Hematopoietic multipotent progenitor cell treated with erythropoietin and hydrocortisone succinate and interleukin-3 and kit ligand, for 4 days (in vitro differentiated cells): Measurements from ENCODE around the gene IL9.

Experiments used
- DNase-seq: peaks from one replicate; pipeline ENCODE4 v3.0.0-alpha.2; 2015

IL9 gene

DNA sequence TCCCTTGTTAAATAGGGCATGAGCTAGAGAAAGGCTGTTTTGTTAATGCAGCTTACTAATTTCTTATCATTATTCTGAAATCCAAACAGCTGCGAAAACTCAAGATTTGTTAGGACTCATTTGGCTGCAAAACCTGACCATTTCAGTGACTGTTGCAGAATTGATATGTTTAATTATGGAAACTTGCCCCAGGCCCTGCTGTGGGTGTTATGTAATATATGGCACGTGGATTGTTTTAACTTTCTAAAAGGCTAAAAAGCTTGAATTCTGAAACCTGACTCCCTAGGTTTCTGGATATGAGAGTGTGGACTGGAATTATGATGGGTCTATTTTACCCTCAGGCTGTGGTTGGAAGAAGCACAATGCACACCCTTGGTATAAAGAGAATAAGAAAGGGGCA lies 4.4 kb downstream of the IL9 start:
- no peak for DNase-seq

DNA sequence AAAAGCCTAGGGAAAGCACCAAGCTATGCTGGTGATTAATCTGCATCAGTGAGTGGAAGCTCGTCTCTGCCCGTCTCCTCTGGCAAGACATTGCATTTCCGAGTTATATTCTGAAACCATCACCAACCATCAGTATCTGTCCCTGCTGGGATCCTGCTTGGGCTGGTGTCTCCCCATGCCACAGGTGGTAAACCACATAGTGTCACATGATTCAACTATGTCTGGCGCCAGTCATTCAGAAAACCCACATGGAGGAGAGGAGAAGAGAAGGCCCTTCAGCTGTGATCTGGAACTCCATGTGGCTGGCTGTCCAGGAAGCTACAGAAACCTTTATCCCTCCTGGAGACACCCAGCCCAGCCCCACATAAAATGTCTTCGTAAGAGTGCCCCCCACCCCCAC lies 4.8 kb downstream of the IL9 start:
- DNase-seq: no peak

DNA sequence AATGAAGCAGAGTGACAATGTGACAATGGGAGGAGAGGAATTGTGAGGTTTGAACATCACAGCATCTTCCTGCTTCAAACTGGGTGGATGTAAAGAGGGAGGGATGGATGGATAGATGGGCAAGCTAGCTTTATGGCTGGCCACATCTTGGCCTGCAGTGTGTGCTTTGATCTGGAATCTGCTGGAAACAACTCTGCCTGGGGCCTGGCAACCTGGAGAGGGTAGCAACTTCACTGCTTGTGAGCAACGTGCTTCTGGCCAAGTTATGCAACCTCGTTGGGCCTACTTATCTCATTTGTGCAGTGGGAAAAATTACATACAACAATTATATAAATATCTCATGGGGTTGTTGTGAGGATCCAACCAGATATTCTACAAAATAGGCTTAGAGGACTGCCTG lies 5.3 kb downstream of the IL9 start:
- no peak for DNase-seq

DNA sequence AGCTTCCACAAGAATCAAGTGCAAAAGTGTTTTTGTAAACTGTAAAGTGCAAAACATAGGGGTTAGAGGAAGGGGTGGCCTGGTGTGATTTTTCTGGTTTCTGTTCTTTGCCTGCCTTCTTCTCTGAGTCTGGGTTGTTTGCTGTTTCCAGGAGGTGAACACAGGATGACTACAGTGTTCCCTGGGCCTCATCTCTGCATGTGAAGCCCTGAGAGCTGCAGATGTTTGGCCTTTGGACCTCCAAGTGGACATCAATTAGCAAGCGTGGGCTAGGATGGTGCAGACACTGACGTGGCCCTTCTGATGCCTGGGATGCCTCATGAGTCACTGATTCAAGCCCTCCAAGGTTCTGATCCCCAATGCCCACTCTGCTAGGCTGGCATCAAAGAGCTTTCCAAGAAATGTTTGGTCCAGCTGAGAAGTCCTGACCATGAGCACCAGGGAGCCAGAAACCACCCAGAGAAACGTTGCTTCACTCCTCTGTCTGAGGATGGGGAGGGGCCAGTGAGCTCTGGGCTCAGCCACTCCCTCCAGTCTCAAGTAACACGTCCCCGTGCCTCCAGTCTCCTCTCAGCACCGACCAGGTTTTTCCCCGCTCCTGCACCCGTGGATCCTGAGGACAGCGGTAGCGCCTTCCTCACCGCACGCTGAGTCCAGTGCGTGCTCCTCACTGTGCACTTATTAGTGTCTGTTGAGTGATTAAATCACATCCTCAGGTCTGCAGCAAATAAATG lies 7.6 kb downstream of the IL9 start:
- DNase-seq: no peak

DNA sequence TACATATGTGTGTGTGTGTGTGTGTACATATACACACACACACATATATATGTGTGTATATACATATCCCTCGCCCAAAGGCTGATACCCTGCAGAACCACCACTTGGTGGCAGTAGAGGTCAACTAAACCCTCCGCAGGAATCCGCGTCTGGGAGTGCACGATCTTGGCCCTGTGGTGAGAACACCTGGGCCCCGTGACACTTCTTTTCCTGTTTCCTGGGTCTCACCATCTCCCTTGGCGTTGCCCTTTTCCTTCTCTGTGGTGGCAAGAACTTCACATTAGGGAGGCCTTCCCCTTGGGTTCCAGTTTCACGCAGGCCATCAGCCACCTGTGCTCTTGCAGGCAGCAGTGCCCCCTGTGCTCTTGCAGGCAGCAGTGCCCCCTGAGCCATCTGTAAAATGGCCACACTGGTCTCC lies 8.2 kb downstream of the IL9 start:
- peak; percentile 82 for DNase-seq

DNA sequence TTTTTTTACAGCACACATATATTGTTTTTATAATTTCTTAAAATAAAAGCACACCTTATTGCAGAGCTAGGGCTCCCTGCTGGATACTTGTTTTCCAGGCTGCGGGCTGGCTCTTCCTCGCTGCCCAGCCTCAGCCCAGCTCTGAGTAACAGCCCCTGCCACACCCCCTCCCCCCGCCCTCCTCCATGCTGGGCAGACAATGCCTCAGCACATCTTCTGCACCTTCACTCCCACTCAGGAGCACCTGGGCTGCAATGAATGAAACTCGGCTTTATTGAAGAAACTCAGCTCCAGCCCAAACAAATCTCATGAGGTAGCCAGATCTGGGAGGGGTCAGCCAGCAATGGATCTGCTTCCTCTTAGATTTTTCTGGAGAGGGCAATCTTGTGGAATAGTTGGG lies 9.5 kb downstream of the IL9 start:
- no peak for DNase-seq

DNA sequence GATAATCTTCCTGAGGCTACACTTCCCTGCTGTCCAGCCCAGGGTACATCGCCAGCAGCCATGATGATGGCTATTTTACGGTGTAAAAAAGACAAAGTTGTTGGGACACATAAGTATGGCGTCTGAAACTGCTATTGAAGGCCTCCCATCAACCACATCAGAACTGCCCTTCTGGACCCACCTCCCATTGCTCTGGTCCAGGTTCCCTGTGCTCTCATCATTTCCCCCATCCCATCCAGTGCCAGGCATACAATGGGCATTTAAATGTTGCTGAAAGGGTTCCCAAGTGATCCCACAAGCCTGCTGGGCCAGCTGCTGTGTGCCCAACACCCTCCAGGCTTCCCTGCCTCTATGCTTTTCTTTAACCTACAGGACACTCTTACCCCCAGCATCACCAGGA lies 10.6 kb downstream of the IL9 start:
- DNase-seq: no peak

DNA sequence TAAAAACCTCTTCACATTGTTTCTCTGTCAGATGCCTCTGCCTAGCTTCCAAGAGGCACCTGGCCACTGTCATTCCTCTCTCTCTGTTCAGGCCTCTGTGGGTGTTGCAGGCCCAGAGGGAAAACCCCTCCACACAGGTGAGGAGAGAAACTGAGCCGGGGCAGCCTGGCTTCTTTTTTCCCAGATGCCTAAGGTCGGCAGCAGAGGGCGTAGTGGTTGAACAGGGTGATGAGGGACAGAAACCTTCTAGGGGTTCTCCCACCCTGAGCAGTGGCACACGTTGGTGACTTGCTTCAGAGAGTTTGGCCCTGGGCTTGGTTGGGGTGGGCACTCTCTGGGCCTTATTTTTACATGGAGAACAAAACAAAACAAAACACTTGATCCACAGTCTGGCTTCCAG lies 12.2 kb downstream of the IL9 start:
- no peak for DNase-seq

DNA sequence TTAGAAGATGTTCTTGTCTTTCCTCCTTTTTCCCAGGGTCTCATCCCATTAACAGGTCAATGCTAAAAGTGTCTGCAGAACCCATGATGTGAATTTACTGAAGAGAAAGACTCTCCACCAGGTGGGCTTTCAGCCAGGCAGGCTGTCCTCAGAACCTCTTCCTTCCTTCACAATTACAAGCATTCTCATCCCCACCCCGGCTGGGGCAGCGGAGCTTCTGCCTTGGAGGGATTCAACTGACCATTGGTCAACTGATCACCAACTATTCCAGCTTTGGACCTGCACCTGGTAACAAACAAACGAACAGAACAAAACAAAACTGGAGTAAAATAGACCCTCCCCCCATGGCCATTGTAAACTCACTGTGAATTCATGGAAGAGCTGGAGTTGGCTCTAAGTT lies 12.6 kb downstream of the IL9 start:
- DNase-seq: no peak

DNA sequence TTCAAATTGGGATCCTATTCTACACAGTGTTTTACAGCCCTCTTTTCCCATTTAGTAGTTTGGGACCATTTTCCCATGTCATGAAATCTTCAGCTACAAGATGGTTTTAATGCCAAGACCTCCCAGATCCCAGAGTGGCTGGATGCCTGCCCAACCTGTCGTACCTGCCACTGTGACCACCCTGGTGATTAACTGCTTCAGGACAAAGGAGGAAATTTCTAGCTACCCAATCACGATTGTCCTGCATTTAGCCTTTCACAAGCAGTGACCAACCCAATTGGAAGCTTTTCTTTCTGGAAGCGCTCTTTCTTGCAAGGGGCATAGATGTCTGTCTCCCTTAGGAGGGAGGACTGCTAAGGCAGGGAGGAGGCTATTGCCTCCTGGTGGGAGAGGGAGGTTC lies 13.8 kb downstream of the IL9 start:
- no peak for DNase-seq

DNA sequence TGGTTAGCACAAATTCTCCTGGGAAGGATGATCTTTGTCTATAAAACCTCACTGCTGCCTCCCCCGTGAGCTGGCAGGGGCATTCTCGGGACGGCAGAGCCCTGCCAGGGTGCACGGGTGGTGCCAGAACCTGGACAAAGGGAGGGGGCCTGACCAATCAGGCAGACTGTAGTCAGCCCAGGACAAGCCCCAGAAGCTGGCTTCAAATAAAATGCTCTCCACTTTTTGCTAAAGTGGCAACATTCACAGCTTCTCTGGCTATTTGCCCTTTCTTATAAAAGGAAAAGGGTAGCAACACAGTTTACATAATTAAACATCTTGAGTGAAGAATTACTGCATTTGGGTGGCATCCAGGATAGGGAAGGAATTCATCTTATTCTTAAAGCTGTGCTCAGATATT lies 14.4 kb downstream of the IL9 start:
- no peak for DNase-seq

DNA sequence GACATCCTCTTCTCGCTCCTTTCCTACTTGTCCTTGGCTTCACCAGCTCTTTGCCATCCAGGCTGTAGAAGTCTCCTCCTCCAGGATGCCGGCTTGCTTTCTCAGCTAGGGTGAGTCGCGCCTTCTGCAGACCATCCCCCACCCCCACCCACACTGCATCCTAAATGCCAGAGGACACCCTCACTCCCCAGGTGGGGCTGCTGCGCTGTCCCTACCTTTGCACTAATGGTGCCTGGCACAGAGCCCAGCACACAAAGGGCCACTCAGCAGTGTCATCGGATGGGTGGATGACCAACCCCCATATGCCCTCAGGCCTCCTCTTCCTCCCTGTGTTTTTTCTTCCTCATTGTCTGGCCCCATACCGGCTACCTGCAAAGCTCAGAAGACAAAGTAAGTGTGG lies 14.8 kb downstream of the IL9 start:
- no peak for DNase-seq

DNA sequence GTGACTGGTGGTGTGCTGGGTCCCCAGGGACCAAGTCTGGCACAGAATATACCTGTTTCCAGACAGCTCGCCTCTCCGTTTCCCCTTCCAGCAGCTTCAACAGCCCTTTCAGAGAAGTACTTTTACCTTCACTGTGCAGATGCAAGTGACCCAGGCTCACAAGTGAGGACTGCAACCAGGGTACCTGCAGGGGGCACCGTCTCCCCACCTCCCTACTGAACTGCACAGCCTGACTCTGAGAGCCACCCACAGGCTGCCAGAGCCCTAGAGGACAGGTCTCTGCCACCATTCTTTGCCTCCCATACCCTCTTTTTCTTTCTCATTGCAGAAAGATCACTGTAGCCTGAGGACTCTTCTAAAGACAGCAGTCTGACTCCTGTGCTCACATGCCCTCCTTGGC lies 15.4 kb downstream of the IL9 start:
- DNase-seq: peak; percentile 57

DNA sequence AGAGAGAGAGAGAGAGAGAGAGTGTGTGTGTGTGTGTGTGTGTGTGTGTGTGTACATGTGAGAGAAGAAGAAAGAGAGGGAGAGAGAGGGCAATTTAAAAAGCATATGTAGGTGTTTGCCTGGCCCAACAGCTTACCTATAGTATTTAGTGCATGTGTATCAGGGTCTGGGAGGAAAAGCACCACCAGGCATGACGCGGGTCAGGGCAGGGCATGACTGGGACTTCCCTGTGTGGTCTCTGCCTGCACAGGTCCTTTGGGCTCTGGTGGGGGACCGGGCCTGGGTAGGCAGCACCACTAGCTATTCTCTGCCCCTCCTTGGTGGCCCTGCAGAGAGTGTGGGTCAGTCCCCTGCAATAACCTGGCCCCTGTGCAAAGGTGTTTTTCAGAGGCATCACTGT lies 16.1 kb downstream of the IL9 start:
- no peak for DNase-seq

DNA sequence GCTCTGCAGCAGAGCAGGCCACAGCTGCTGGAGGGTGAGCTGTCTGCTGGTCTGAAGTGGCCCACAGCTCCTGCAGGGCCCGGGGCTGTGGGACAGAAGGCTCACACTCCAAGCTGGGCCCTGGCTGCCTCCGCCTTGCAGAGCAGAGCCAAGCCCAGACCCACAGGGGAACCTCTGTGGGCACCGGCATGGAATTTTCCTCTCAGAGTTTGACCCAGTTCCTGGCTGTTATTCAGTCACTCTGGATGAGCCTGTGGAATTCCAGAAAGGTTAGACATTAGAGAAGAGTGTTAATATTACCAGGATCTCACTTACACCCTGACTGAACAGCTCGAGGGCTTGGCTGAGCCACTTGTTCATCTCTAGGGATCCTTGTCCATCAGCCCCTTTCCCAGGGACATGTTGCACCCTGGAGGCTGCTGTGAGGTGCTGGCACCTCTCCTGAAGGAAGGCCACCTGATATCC lies 17.5 kb downstream of the IL9 start:
- DNase-seq: no peak

DNA sequence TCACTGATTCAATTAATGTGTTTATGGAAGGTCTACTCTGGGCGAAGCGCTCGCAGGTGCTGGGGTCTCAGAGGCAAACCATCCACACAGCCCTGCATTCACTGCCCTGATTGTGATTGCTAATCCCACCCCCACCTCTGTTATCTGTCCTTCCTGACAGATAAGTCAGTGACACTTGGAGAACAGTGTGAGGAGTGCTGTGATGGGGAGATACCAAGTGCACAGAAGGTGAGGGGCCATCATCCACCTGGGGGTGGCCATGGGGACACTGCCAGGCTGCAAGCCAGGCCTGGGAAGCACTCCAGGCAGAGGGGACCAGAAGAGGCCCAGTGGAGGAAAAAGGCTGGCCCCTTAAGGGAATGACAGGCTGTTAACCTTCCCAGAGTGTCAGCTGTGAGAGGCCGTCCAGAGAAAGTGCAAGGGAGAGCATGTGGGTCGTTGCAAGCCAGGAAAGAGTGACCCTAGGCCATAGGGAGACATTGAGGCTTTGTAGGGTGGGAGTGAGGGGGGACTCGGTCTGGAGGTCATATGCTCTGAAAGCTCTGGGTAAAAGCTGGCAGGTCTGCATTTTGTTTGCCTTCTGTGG lies 18.0 kb downstream of the IL9 start:
- no peak for DNase-seq

DNA sequence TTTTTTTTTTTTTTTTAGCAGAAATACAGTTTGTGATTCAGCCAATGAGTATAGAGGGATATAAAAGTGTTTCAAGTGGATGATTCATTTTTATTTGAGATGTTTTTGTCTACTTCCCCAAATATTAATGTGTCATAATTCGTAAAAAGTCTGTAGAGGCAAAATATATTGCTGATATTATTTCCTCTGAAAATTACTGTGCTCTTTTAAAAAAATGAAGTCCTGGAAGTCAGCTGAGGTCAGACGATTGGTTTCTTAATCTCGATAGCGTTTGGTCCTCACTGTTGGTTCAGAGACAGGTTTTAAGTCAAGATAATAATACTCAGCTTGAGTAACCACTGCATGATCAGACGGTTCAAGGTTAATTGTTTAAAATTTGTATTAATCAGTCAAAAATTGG lies 19.5 kb downstream of the IL9 start:
- peak; percentile 50 for DNase-seq

DNA sequence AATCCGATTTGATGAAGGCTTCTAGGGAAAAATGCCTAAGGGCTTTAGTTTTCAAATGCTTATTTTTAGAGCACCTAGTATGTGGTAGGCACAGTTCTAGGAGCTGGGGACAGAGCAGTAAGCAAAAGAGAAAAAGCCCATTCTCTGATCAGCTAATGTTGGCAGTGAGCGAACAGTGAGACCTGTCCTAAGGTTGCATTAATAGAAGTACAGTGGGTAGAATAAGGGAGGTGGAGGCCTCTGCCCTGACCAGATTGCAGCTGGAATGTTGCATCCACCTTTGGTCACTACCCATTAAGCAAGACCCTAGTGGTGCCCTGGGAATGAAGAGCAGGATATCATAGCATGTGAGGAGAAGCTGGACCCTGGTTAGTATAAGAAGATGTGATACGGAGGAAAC lies 20.1 kb downstream of the IL9 start:
- DNase-seq: no peak

DNA sequence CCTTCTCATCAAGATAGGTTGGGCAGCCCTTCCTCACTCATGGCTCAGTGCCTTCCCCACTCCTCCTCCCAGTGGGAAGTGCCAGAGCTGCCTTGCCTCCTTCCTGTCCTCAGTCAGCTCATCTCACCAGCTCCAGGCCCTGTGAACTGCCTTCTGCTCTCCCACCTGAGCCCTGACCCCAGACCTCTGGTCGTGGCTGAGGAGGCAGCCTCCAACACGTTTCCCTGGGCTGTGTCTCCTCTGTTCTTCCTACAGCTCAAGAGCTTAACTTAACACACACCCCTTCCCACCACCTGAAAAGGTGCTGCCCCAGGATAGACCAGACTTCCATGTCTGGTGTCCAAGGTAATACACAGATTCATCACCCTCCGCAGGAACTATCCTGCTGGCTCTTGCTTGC lies 21.2 kb downstream of the IL9 start:
- DNase-seq: no peak

DNA sequence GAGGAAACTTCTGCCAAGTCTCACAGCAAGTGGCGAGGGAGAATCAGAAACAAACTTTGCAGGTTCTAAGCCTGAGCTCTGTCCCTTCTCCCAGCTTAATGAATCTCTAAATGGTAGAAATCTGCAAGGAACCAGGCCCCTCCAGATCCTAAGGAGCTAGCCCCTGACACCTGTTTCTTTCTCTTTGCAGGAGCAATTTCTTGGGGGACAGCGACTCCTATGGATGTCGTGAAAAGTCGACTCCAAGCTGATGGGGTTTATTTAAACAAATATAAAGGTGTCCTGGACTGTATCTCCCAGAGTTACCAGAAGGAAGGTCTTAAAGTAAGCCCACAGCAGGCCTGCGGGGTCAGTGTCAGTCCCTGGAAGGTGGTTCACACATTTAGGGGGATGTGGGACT lies 21.8 kb downstream of the IL9 start:
- no peak for DNase-seq

DNA sequence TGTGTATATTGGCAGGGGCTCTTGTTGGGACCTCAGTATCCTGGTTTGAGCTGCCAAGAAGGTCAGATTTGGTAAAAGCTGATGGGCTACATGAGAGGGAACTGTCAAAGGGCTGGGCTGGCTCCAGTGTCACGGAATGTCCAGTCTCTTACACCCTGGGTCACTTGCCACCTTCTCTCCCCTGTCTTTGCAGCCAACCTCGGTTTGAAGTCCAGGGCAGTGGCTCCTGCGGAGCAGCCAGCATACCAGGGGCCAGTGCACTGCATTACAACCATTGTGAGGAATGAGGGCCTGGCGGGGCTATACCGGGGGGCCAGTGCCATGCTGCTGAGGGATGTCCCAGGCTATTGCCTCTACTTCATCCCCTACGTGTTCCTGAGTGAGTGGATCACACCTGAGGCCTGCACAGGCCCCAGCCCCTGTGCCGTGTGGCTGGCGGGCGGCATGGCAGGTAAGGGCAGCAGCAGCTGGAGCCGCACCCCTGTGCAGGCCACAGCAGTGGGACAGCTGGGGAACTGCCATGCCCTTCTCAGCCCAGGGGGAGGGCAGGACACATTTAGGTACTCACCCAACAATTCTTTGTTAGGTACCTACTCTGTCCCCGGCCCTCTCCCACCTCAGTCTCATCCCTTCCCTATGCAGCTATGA lies 24.2 kb downstream of the IL9 start:
- DNase-seq: no peak

DNA sequence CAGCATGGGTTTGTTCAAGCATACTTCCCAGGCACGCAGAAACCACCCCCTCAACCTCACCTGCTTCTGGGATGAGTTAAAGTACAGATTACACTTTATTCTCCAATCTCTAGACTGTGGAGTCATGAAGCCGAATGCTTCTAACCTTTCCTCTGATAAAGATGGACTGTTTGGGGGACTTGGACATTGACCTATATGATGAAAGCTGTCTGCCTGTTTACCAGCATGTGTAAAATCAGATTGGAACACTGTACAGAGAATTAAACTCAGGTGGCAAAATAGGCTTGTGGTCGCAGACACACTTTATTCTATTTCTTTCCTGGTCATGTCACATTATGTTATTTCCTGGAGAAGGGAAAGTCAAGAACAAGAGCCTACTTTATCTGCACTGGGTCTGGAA lies 25.7 kb downstream of the IL9 start:
- DNase-seq: no peak

DNA sequence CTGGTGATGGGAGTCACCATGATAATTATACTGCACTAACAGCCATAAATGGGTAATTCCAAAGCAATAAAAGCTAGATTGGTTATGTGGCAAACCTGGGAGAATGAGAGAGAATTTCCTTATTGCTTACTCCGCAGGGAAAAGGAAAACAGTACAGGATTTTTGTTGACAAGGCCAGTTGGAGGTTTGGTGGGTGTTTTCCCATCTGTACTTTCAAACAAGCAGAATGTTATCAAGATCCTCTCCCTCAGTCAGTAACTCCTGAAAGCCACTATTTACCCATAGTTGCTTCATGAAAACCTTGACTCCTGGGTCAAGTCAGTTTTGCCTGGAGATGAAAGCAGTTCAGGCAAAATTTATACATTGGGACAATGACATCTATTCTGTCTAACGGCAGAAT lies 26.4 kb downstream of the IL9 start:
- DNase-seq: no peak

DNA sequence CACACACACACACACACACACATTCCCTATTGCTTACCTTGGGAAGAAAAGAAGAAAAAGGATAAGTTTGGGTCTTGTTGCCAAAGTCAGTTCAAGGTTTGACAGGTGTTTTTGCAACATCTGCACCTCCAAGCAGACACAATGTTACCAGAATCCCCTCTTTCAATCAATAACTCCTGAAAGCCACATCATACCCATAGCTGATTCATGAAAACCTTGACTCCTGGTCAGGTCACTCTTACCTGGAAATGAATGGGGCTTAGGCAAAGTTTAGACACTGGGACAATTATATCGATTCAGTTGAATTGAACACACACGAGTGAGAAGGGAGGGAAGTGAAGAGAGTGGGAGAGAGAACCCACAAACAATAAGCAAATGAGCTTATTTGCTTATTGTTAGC lies 27.0 kb downstream of the IL9 start:
- no peak for DNase-seq

DNA sequence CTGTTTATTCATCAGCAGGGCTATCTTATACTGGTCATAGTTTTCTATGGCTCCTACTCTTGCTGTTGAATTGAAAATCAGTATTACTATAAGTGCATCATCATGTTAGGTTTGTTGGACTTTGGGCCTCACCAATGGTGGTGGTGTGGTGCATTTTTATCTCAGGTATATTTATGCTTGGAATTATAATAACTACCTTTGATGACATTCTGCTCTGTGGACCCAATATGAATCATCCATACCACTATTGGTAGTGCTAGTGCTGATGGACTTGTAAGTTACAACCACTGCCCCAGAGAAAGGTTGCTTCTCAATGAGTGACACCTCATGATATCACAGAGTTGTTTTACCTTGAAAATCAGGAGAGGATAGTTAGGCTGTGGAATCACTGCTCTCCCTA lies 28.0 kb downstream of the IL9 start:
- no peak for DNase-seq
